Smooth muscle cell (in vitro differentiated cells): ENCODE results near the gene SPTAN1. TPM values are rescaled to one million over a fixed set of nuclear protein-coding genes. Genes with fewer than 3 reads are reported as not detected.

Source experiments
- DNase-seq: peaks from one replicate; lab custom pipeline; 2025; ENCODE audit not compliant: unreplicated experiment; lab: John Stamatoyannopoulos, UW
- H2AFZ ChIP-seq: fragments of 200-600 bp; sonication (generic); 2 replicates; pipeline ENCODE4 v1.6.0; 2016; ENCODE audit warnings: antibody characterized with exemption, low read depth, mild to moderate bottlenecking
- H3F3A ChIP-seq: fragments of 200-600 bp; sonication (generic); 2 replicates; pipeline ENCODE4 v1.6.0; 2017; ENCODE audit warnings: antibody characterized with exemption, low read depth
- H3K27ac ChIP-seq: fragments of 200-600 bp; sonication (generic); 2 replicates; pipeline ENCODE4 v1.5.1; 2016; ENCODE audit warnings: low read depth, mild to moderate bottlenecking
- H3K27me3 ChIP-seq: fragments of 200-600 bp; sonication (generic); 2 replicates; pipeline ENCODE4 v1.6.1; 2016; ENCODE audit warnings: low read depth, mild to moderate bottlenecking
- H3K36me3 ChIP-seq: fragments of 200-600 bp; sonication (generic); 2 replicates; pipeline ENCODE4 v1.5.1; 2016; ENCODE audit warnings: low read depth
- H3K4me1 ChIP-seq: fragments of 200-600 bp; sonication (generic); 2 replicates; pipeline ENCODE4 v1.5.1; 2016; ENCODE audit warnings: low read depth
- H3K4me2 ChIP-seq: fragments of 200-600 bp; sonication (generic); 2 replicates; pipeline ENCODE4 v1.6.0; 2016; ENCODE audit warnings: mild to moderate bottlenecking
- H3K4me3 ChIP-seq: fragments of 200-600 bp; sonication (generic); 2 replicates; pipeline ENCODE4 v1.5.1; 2016; ENCODE audit warnings: mild to moderate bottlenecking
- H3K79me2 ChIP-seq: fragments of 200-600 bp; sonication (generic); 2 replicates; pipeline ENCODE4 v1.6.0; 2016; ENCODE audit warnings: low read depth, mild to moderate bottlenecking
- H3K9ac ChIP-seq: fragments of 200-600 bp; sonication (generic); 2 replicates; pipeline ENCODE4 v1.6.0; 2016; ENCODE audit warnings: low read depth
- H3K9me3 ChIP-seq: fragments of 200-600 bp; sonication (generic); replicated peaks from 2 replicates; pipeline ENCODE4 v1.5.1; 2016; ENCODE audit warnings: low read depth
- H4K20me1 ChIP-seq: fragments of 200-600 bp; sonication (generic); 2 replicates; pipeline ENCODE4 v1.6.0; 2016; ENCODE audit warnings: low read depth
- CTCF ChIP-seq: fragments of 200-600 bp; sonication (generic); IDR thresholded peaks from 2 replicates; pipeline ENCODE4 v1.5.1; 2017; ENCODE audit warnings: borderline replicate concordance, mild to moderate bottlenecking, antibody characterized with exemption; ENCODE audit not compliant: insufficient read depth, poor library complexity, severe bottlenecking
- WGBS: methylation state at CpG from one replicate; pipeline ENCODE4 v1.1.7; 2016; ENCODE audit warnings: low lambda C conversion rate; 5-methylcytosine and 5-hydroxymethylcytosine counted together
- polyA plus RNA-seq: library from polyadenylated mRNA; unstranded; fragments of >200 nt; fragmentation: Nextera tagmentation; extraction: Ambion mirVana; gene quantifications from 2 replicates; pipeline ENCODE4 v1.2.1, GENCODE V29; 2016
- total RNA-seq: library from RNA; depleted of rRNA; stranded (reverse); fragments of >200 nt; gene quantifications from 2 replicates; pipeline ENCODE4 v1.2.3, GENCODE V29; 2014

SPTAN1 gene
- total and polyA plus RNA-seq, 2 experiments from 2014 or later, result 84.9 to 145 TPM

DNA sequence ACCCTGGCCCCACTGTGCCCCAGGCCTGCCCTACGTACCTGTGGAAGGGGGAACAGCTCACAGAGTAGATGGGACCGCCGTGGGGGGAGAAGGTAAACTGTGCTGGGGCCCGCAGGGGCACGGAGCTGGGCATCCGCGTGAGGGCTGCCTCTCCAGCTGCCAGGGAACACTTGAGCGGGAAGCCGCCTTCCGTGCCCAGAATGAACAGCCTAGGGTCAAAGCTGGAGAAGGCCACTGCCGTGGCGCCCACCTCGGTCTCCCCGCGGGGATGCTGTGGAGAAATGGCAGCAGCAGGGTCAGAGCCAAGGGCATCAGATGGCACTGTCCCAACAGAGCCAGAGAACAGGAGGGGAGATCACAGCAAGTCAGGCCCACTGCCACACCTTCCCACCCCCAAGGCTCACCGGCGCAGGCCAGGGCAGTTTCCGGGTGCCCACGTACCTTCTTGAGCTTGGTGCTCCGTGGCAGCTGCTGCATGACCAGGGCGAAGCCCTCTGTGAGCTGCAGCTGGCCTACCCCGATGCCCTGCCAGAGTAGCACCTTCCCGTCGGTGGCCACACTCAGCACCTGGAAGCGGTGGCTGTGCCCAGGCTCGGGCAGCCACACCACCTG, 82.4 kb downstream of the SPTAN1 start:
- H3K79me2 ChIP-seq, result no peaks in the 10 kb centered on the region
- no peak overlapping the region for H3K27ac ChIP-seq
- H3F3A ChIP-seq, result peaks cover 17% of the 10 kb centered on the region
- H3K4me3 ChIP-seq, result no peak overlapping the region
- no peaks in the 10 kb centered on the region for H3K4me1 ChIP-seq
- H2AFZ ChIP-seq, result no peak overlapping the region
- H3K36me3 ChIP-seq, result peaks cover 4% of the 10 kb centered on the region
- WGBS, result 86% methylated on average over 26 of the region's 26 CpGs
- TF ChIP-seq CTCF, result no peak
- H3K9ac ChIP-seq, result no peak overlapping the region
- no peak for DNase-seq
- no peaks in the 10 kb centered on the region for H3K27me3 ChIP-seq
- H3K9me3 ChIP-seq, result no peaks in the 10 kb centered on the region
- H3K4me2 ChIP-seq, result peak overlapping the region; percentile 39
- H4K20me1 ChIP-seq, result peaks cover 5% of the 10 kb centered on the region

DNA sequence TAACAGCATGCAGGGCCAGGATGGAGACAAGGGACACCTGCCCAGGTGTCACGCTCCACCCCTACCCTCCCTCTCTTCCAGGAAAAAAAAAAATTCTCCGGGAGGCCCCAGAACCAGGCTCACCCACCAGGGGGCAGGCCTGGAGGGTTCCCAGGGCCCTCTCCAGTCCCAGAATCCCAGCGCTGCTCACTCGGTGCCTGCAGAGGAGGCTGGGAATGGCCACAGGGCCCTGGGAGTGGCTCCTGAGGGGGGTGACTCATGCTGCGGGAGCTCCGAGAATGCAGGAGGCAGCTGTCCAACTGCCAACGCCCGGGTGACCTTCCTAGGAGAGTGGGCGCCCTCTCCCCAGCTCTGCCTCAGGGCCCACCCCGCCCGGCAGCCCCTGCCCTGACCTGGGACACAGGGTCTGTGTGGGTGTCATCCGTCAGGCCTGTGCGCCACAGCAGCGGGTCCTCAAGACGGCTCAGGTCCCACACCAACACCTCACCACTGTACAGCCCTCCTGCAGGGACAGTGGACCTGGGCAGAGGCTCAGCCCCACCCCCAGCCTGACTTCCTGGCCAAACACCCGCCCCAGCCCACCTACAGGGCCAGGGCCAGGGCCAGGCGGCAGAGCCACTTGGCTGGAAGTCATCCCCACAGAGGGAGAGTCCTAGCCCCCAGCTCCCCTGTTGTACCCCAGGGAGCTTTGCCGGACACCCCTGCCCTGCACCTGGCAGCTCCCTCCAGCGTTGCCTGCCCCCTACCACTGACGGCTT, 83.1 kb downstream of the SPTAN1 start:
- no peaks in the 10 kb centered on the region for H3K79me2 ChIP-seq
- peak overlapping the region; percentile 78 for H3K4me2 ChIP-seq
- no peaks in the 10 kb centered on the region for H3K9me3 ChIP-seq
- no peak overlapping the region for H3K4me3 ChIP-seq
- no peaks in the 10 kb centered on the region for H4K20me1 ChIP-seq
- H3K27ac ChIP-seq, result peak overlapping the region; percentile 40
- WGBS, result 24% methylated on average over 15 of the region's 20 CpGs
- H3K4me1 ChIP-seq, result no peaks in the 10 kb centered on the region
- peak; percentile 48 for DNase-seq
- H3K36me3 ChIP-seq, result no peaks in the 10 kb centered on the region
- H3K9ac ChIP-seq, result peak overlapping the region; percentile 10
- TF ChIP-seq CTCF, result peak; percentile 82
- peaks cover 17% of the 10 kb centered on the region for H3F3A ChIP-seq
- no peaks in the 10 kb centered on the region for H3K27me3 ChIP-seq
- no peak overlapping the region for H2AFZ ChIP-seq

GRCh38 chr9:128636024-128636390, 83.6 kb downstream of the SPTAN1 start:
- peaks cover 17% of the 10 kb centered on the region for H3F3A ChIP-seq
- H4K20me1 ChIP-seq, result no peaks in the 10 kb centered on the region
- H3K4me2 ChIP-seq, result peak overlapping the region; percentile 78
- no peaks in the 10 kb centered on the region for H3K4me1 ChIP-seq
- H3K4me3 ChIP-seq, result no peak overlapping the region
- no peak overlapping the region for H2AFZ ChIP-seq
- no peaks in the 10 kb centered on the region for H3K36me3 ChIP-seq
- H3K79me2 ChIP-seq, result no peaks in the 10 kb centered on the region
- DNase-seq, result no peak
- peak overlapping the region; percentile 40 for H3K27ac ChIP-seq
- no peaks in the 10 kb centered on the region for H3K27me3 ChIP-seq
- H3K9ac ChIP-seq, result peak overlapping the region; percentile 10
- WGBS, result 65% methylated on average over 16 of the region's 16 CpGs
- H3K9me3 ChIP-seq, result no peaks in the 10 kb centered on the region
- TF ChIP-seq CTCF, result no peak
